Measurements from ENCODE around the gene LCN12. TPM values are rescaled to one million over a fixed set of nuclear protein-coding genes. Genes with fewer than 3 reads are reported as not detected.

Gene LCN12
- polyA plus RNA-seq, 1 donor from 2014 or later = 2.9 TPM

DNA sequence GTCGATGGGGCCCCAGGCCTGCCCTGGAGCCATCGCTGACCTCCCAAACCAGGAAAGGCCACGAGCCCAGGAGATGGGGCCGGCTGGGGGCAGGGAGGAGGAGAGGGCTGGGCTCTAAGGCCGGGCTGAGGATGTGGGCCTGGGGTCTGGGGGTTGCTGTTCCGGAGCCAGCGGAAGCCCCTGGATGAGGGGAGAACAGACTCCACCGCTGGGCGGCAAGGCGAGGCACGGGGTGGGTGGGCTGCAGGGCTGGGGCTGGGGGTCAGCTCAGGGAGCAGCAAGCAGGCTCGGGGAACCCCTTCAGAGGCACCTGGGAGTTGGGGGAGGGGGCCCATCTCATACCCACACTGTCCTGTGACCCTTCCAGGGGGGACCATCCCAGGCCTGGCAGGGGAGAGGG lies 11.7 kb downstream of the LCN12 start:
- H3K27me3 ChIP-seq (ENCODE audit: insufficient read depth, low read depth, low read length) = no peaks in the 10 kb centered on the region
- no peaks in the 10 kb centered on the region for H3F3A ChIP-seq (ENCODE audit: insufficient read depth, low read length, poor library complexity, severe bottlenecking)
- no peak overlapping the region for H2AFZ ChIP-seq (ENCODE audit: low read depth, low read length)
- no peaks in the 10 kb centered on the region for H3K79me2 ChIP-seq (replicated peaks; ENCODE audit: insufficient read depth, low read length)
- H3K4me3 ChIP-seq (ENCODE audit: low read length) = no peak overlapping the region
- no peaks in the 10 kb centered on the region for H3K9me3 ChIP-seq (ENCODE audit: low read length)
- H3K36me3 ChIP-seq (ENCODE audit: insufficient read depth, low read length) = no peaks in the 10 kb centered on the region
- no peak for TF ChIP-seq SMC3 (conservative IDR thresholded peaks at IDR 0.05; ENCODE audit: poor library complexity)
- TF ChIP-seq TAF1 (IDR thresholded peaks at IDR 0.05; ENCODE audit: low read depth) = no peak
- TF ChIP-seq CTCF (IDR thresholded peaks at IDR 0.05; ENCODE audit: poor library complexity, severe bottlenecking) = no peak
- TF ChIP-seq MXI1 (conservative IDR thresholded peaks at IDR 0.05; ENCODE audit: poor library complexity, severe bottlenecking) = no peak
- TF ChIP-seq EP300 (conservative IDR thresholded peaks at IDR 0.05; ENCODE audit: poor library complexity, severe bottlenecking) = no peak
- TF ChIP-seq REST (IDR thresholded peaks at IDR 0.05; ENCODE audit: borderline replicate concordance) = no peak
- TF ChIP-seq POLR2AphosphoS5 (IDR thresholded peaks at IDR 0.05) = no peak
- TF ChIP-seq EZH2 (IDR thresholded peaks at IDR 0.05; ENCODE audit: borderline replicate concordance, insufficient read depth, low read length, poor library complexity, severe bottlenecking) = no peak
- TF ChIP-seq RAD21 (conservative IDR thresholded peaks at IDR 0.05) = no peak
- no peaks in the 10 kb centered on the region for H4K20me1 ChIP-seq (ENCODE audit: insufficient read depth)
- no peak overlapping the region for H3K27ac ChIP-seq (ENCODE audit: low read length)
- no peak overlapping the region for H3K9ac ChIP-seq (ENCODE audit: low read length)
- no peak overlapping the region for H3K4me2 ChIP-seq (ENCODE audit: low read length)
- no peaks in the 10 kb centered on the region for H3K9me2 ChIP-seq (ENCODE audit: insufficient read depth, low read length)

- no peaks in the 10 kb centered on the region for H3K36me3 ChIP-seq (ENCODE audit: insufficient read depth, low read length)
- no peak overlapping the region for H2AFZ ChIP-seq (ENCODE audit: low read depth, low read length)
- no peaks in the 10 kb centered on the region for H3K79me2 ChIP-seq (replicated peaks; ENCODE audit: insufficient read depth, low read length)
- H3K4me2 ChIP-seq (ENCODE audit: low read length) = no peak overlapping the region
- no peak overlapping the region for H3K4me3 ChIP-seq (ENCODE audit: low read length)
- no peaks in the 10 kb centered on the region for H3K9me3 ChIP-seq (ENCODE audit: low read length)
- H3K27ac ChIP-seq (ENCODE audit: low read length) = no peak overlapping the region
- no peaks in the 10 kb centered on the region for H3K9me2 ChIP-seq (ENCODE audit: insufficient read depth, low read length)
- H3K27me3 ChIP-seq (ENCODE audit: insufficient read depth, low read depth, low read length) = no peaks in the 10 kb centered on the region
- H4K20me1 ChIP-seq (ENCODE audit: insufficient read depth) = no peaks in the 10 kb centered on the region
- no peaks in the 10 kb centered on the region for H3F3A ChIP-seq (ENCODE audit: insufficient read depth, low read length, poor library complexity, severe bottlenecking)
- H3K9ac ChIP-seq (ENCODE audit: low read length) = no peak overlapping the region
- TF ChIP-seq TAF1 (IDR thresholded peaks at IDR 0.05; ENCODE audit: low read depth) (no peak), POLR2AphosphoS5 (IDR thresholded peaks at IDR 0.05) (no peak), CTCF (IDR thresholded peaks at IDR 0.05; ENCODE audit: poor library complexity, severe bottlenecking) (no peak), RAD21 (conservative IDR thresholded peaks at IDR 0.05) (no peak), EZH2 (IDR thresholded peaks at IDR 0.05; ENCODE audit: borderline replicate concordance, insufficient read depth, low read length, poor library complexity, severe bottlenecking) (no peak)
Measured at GRCh38 chr9:136964171-136964689, 12.2 kb downstream of the LCN12 start.

Measured in neural cell (in vitro differentiated cells).